ENCODE measurements around the gene KIF6.

DNA sequence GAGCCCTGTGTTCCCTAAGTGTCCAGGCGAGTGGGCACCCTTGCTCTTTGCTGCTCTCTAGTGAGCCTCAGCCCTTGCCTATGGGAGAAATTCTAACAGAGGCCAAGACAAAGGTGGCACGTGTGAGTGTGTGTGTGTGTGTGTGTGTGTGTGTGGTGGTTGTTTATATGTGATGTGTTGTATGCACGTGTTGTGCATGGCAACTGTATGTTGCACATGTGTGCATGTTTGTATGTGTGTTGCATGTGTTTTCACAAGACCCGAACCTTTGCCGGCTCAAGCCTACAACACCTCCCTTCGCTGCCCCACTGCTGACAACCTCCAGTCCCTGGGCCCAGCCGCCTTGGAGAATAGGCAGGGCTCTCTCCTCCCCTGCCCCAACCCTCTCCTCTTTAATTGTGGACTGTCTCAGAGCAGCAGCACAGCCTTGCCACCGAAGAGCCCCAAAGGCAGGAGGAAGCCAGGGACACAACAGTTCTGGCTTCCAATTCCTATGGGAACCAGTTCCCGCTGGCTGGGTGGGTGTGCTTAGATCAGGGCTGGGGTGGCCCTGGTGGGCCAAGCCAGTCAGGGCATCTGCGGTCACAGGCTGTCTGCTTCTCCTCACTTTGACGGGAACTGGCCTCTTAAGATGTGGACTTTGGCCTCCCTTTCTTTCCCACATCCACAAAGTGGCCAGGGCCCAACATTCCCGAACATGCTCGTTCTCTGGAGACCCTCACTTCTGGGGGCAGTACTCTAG lies 405.4 kb downstream of the KIF6 start:
- TF ChIP-seq, protein P1, sequence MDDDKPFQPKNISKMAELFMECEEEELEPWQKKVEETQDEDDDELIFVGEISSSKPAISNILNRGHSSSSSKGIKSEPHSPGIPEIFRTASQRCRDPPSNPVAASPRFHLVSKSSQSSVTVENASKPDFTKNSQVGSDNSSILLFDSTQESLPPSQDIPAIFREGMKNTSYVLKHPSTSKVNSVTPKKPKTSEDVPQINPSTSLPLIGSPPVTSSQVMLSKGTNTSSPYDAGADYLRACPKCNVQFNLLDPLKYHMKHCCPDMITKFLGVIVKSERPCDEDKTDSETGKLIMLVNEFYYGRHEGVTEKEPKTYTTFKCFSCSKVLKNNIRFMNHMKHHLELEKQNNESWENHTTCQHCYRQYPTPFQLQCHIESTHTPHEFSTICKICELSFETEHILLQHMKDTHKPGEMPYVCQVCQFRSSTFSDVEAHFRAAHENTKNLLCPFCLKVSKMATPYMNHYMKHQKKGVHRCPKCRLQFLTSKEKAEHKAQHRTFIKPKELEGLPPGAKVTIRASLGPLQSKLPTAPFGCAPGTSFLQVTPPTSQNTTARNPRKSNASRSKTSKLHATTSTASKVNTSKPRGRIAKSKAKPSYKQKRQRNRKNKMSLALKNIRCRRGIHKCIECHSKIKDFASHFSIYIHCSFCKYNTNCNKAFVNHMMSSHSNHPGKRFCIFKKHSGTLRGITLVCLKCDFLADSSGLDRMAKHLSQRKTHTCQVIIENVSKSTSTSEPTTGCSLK (tag by site-specific recombination; IDR thresholded peaks at IDR 0.05): no peak
- TF ChIP-seq ZNF670 (tag by site-specific recombination; IDR thresholded peaks at IDR 0.05; ENCODE audit: low read depth): no peak
- TF ChIP-seq, protein P2, sequence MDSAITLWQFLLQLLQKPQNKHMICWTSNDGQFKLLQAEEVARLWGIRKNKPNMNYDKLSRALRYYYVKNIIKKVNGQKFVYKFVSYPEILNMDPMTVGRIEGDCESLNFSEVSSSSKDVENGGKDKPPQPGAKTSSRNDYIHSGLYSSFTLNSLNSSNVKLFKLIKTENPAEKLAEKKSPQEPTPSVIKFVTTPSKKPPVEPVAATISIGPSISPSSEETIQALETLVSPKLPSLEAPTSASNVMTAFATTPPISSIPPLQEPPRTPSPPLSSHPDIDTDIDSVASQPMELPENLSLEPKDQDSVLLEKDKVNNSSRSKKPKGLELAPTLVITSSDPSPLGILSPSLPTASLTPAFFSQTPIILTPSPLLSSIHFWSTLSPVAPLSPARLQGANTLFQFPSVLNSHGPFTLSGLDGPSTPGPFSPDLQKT (IDR thresholded peaks at IDR 0.05; ENCODE audit: borderline replicate concordance, low read depth, low read length): no peak
- TF ChIP-seq ZBTB48 (tag by site-specific recombination; IDR thresholded peaks at IDR 0.05): no peak
- TF ChIP-seq, protein P3, sequence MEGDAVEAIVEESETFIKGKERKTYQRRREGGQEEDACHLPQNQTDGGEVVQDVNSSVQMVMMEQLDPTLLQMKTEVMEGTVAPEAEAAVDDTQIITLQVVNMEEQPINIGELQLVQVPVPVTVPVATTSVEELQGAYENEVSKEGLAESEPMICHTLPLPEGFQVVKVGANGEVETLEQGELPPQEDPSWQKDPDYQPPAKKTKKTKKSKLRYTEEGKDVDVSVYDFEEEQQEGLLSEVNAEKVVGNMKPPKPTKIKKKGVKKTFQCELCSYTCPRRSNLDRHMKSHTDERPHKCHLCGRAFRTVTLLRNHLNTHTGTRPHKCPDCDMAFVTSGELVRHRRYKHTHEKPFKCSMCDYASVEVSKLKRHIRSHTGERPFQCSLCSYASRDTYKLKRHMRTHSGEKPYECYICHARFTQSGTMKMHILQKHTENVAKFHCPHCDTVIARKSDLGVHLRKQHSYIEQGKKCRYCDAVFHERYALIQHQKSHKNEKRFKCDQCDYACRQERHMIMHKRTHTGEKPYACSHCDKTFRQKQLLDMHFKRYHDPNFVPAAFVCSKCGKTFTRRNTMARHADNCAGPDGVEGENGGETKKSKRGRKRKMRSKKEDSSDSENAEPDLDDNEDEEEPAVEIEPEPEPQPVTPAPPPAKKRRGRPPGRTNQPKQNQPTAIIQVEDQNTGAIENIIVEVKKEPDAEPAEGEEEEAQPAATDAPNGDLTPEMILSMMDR (tag by site-specific recombination; IDR thresholded peaks at IDR 0.05): no peak
- no peak for TF ChIP-seq YY1 (tag by site-specific recombination; IDR thresholded peaks at IDR 0.05)
- TF ChIP-seq, protein P4, sequence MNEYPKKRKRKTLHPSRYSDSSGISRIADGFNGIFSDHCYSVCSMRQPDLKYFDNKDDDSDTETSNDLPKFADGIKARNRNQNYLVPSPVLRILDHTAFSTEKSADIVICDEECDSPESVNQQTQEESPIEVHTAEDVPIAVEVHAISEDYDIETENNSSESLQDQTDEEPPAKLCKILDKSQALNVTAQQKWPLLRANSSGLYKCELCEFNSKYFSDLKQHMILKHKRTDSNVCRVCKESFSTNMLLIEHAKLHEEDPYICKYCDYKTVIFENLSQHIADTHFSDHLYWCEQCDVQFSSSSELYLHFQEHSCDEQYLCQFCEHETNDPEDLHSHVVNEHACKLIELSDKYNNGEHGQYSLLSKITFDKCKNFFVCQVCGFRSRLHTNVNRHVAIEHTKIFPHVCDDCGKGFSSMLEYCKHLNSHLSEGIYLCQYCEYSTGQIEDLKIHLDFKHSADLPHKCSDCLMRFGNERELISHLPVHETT (tag by site-specific recombination; IDR thresholded peaks at IDR 0.05): no peak
- no peak for TF ChIP-seq KLF9 (tag by site-specific recombination; IDR thresholded peaks at IDR 0.05; ENCODE audit: low read depth)
- no peak for TF ChIP-seq ZNF791 (tag by site-specific recombination; IDR thresholded peaks at IDR 0.05)
- TF ChIP-seq ZBTB20 (tag by site-specific recombination; IDR thresholded peaks at IDR 0.05): no peak
- TF ChIP-seq GFI1B (tag by site-specific recombination; IDR thresholded peaks at IDR 0.05): no peak
- no peak for TF ChIP-seq ZNF561 (tag by site-specific recombination; IDR thresholded peaks at IDR 0.05; ENCODE audit: borderline replicate concordance)
- no peak for TF ChIP-seq ZNF184 (tag by site-specific recombination; IDR thresholded peaks at IDR 0.05)
- TF ChIP-seq ZNF48 (tag by site-specific recombination; IDR thresholded peaks at IDR 0.05): no peak
